Islet of Langerhans (tissue), 1 donor: ENCODE measurements around the gene ATXN1.
"Not testable (repeated sequence)": the region's sequence is repeated elsewhere in the genome, so short reads cannot be mapped to it uniquely, and the experiment has no call there.

Experiments used
- FAIRE-seq: peaks from one replicate; lab custom pipeline; 2011; peaks lifted over from hg19 to GRCh38; lab: Jason Lieb, UNC

The ATXN1 gene

GRCh38 chr6:16718356-16718755 is 42.9 kb downstream of the ATXN1 start:
- FAIRE-seq: no peak

GRCh38 chr6:16717275-16717942 is 43.9 kb downstream of the ATXN1 start:
- no peak for FAIRE-seq

- FAIRE-seq: no peak
Observed at GRCh38 chr6:16716321-16716858, 44.9 kb downstream of the ATXN1 start.

- no peak for FAIRE-seq
Observed at GRCh38 chr6:16713597-16713996, 47.7 kb downstream of the ATXN1 start.

- peak; percentile 99 for FAIRE-seq
Observed at GRCh38 chr6:16712931-16713484, 48.3 kb downstream of the ATXN1 start.

- no peak for FAIRE-seq
Observed at GRCh38 chr6:16712255-16712930, 48.9 kb downstream of the ATXN1 start.

- no peak for FAIRE-seq
Observed at GRCh38 chr6:16711546-16712254, 49.6 kb downstream of the ATXN1 start.

GRCh38 chr6:16706911-16707783 is 54.1 kb downstream of the ATXN1 start:
- FAIRE-seq: peak; percentile 38

GRCh38 chr6:16706491-16706890 is 54.8 kb downstream of the ATXN1 start:
- FAIRE-seq: not testable (repeated sequence)

GRCh38 chr6:16706029-16706428 is 55.2 kb downstream of the ATXN1 start:
- no peak for FAIRE-seq

- FAIRE-seq: no peak
Observed at GRCh38 chr6:16705081-16705993, 55.9 kb downstream of the ATXN1 start.

GRCh38 chr6:16704401-16705045 is 56.7 kb downstream of the ATXN1 start:
- FAIRE-seq: no peak

- FAIRE-seq: not testable (repeated sequence)
Observed at GRCh38 chr6:16702627-16703378, 58.5 kb downstream of the ATXN1 start.

GRCh38 chr6:16700916-16701234 is 60.4 kb downstream of the ATXN1 start:
- no peak for FAIRE-seq

GRCh38 chr6:16700202-16700915 is 60.9 kb downstream of the ATXN1 start:
- no peak for FAIRE-seq

- FAIRE-seq: no peak
Observed at GRCh38 chr6:16698997-16699868, 62.0 kb downstream of the ATXN1 start.

GRCh38 chr6:16698162-16698533 is 63.1 kb downstream of the ATXN1 start:
- FAIRE-seq: no peak
